ENCODE data around the gene CATSPERE. TPM values are rescaled to one million over a fixed set of nuclear protein-coding genes. Genes with fewer than 3 reads are reported as not detected.
A peak's percentile ranks its signal among the peaks of the same experiment; 100 is the strongest.

Gene CATSPERE
- total RNA-seq, 1 donor from 2014 or later: 1.1 TPM

- H3K4me3 Mint-ChIP-seq (ENCODE audit: unreplicated experiment): no peak overlapping the region
- peaks cover 84% of the 10 kb centered on the region for H3K79me2 ChIP-seq (ENCODE audit: insufficient read depth, low read length)
These were observed 206.7 kb downstream of the CATSPERE start for GRCh38 chr1:244667797-244668196.

GRCh38 chr1:244672946-244673682 is 212.0 kb downstream of the CATSPERE start:
- Mint-ChIP-seq H3K4me1 (ENCODE audit: low read depth, unreplicated experiment) (peaks cover 9% of the 10 kb centered on the region), H3K27me3 (ENCODE audit: low read depth, unreplicated experiment) (no peaks in the 10 kb centered on the region), H3K4me3 (ENCODE audit: unreplicated experiment) (no peak overlapping the region), H3K36me3 (ENCODE audit: low read depth, unreplicated experiment) (peaks cover 13% of the 10 kb centered on the region), H3K27ac (ENCODE audit: unreplicated experiment) (no peak overlapping the region), H3K9me3 (ENCODE audit: unreplicated experiment) (peaks cover 2% of the 10 kb centered on the region)
- Histone ChIP-seq H3K27ac (ENCODE audit: low read depth, low read length) (peak overlapping the region; percentile 43), H2AFZ (ENCODE audit: low read depth, low read length) (no peak overlapping the region), H3K4me3 (ENCODE audit: insufficient read depth, low read depth, low read length) (no peak overlapping the region), H3K27me3 (ENCODE audit: insufficient read depth, low read length) (no peaks in the 10 kb centered on the region), H3K9me3 (ENCODE audit: insufficient read depth, low read depth, low read length) (no peaks in the 10 kb centered on the region), H3K4me2 (ENCODE audit: low read length) (peak overlapping the region; percentile 47), H3K36me3 (ENCODE audit: insufficient read depth, low read length) (no peaks in the 10 kb centered on the region), H3K79me2 (ENCODE audit: insufficient read depth, low read length) (peaks cover 66% of the 10 kb centered on the region), H4K20me1 (ENCODE audit: insufficient read depth, low read length) (peaks cover 11% of the 10 kb centered on the region), H3K9ac (ENCODE audit: low read length) (no peak overlapping the region), H3K4me1 (ENCODE audit: insufficient read depth, low read length) (peaks cover 9% of the 10 kb centered on the region)
- DNase-seq (ENCODE audit: low read depth): peak; percentile 49
- TF ChIP-seq EZH2 (IDR thresholded peaks at IDR 0.05; ENCODE audit: insufficient read depth, low read length) (no peak), CTCF (IDR thresholded peaks at IDR 0.05; ENCODE audit: insufficient read depth, low read depth, low read length) (no peak)
- no peak for FAIRE-seq

More at GRCh38 chr1:244667797-244668196, 206.7 kb downstream of the CATSPERE start:
- no peaks in the 10 kb centered on the region for H3K27me3 ChIP-seq (ENCODE audit: insufficient read depth, low read length)
- no peaks in the 10 kb centered on the region for H3K36me3 ChIP-seq (ENCODE audit: insufficient read depth, low read length)
- H2AFZ ChIP-seq (ENCODE audit: low read depth, low read length): no peak overlapping the region
- no peak overlapping the region for H3K4me3 ChIP-seq (ENCODE audit: insufficient read depth, low read depth, low read length)
- FAIRE-seq (no peak), DNase-seq (ENCODE audit: low read depth) (no peak)
- Mint-ChIP-seq H3K27ac (ENCODE audit: unreplicated experiment) (no peak overlapping the region), H3K27me3 (ENCODE audit: low read depth, unreplicated experiment) (no peaks in the 10 kb centered on the region), H3K36me3 (ENCODE audit: low read depth, unreplicated experiment) (peaks cover 10% of the 10 kb centered on the region), H3K9me3 (ENCODE audit: unreplicated experiment) (no peaks in the 10 kb centered on the region), H3K4me1 (ENCODE audit: low read depth, unreplicated experiment) (peaks cover 2% of the 10 kb centered on the region)
- H3K27ac ChIP-seq (ENCODE audit: low read depth, low read length): no peak overlapping the region
- no peak overlapping the region for H3K4me2 ChIP-seq (ENCODE audit: low read length)
- H3K4me1 ChIP-seq (ENCODE audit: insufficient read depth, low read length): peaks cover 7% of the 10 kb centered on the region
- H3K9me3 ChIP-seq (ENCODE audit: insufficient read depth, low read depth, low read length): no peaks in the 10 kb centered on the region
- H3K9ac ChIP-seq (ENCODE audit: low read length): no peak overlapping the region
- no peak for TF ChIP-seq EZH2 (IDR thresholded peaks at IDR 0.05; ENCODE audit: insufficient read depth, low read length)
- no peak for TF ChIP-seq CTCF (IDR thresholded peaks at IDR 0.05; ENCODE audit: insufficient read depth, low read depth, low read length)
- peaks cover 39% of the 10 kb centered on the region for H4K20me1 ChIP-seq (ENCODE audit: insufficient read depth, low read length)

GRCh38 chr1:244674446-244674845 is 213.4 kb downstream of the CATSPERE start:
- no peaks in the 10 kb centered on the region for H3K27me3 ChIP-seq (ENCODE audit: insufficient read depth, low read length)
- no peak overlapping the region for H3K9ac ChIP-seq (ENCODE audit: low read length)
- no peak for TF ChIP-seq EZH2 (IDR thresholded peaks at IDR 0.05; ENCODE audit: insufficient read depth, low read length)
- no peak for TF ChIP-seq CTCF (IDR thresholded peaks at IDR 0.05; ENCODE audit: insufficient read depth, low read depth, low read length)
- Mint-ChIP-seq H3K4me1 (ENCODE audit: low read depth, unreplicated experiment) (peaks cover 9% of the 10 kb centered on the region), H3K36me3 (ENCODE audit: low read depth, unreplicated experiment) (peaks cover 15% of the 10 kb centered on the region), H3K9me3 (ENCODE audit: unreplicated experiment) (peaks cover 2% of the 10 kb centered on the region), H3K4me3 (ENCODE audit: unreplicated experiment) (no peak overlapping the region), H3K27ac (ENCODE audit: unreplicated experiment) (no peak overlapping the region), H3K27me3 (ENCODE audit: low read depth, unreplicated experiment) (no peaks in the 10 kb centered on the region)
- peak overlapping the region; percentile 42 for H3K27ac ChIP-seq (ENCODE audit: low read depth, low read length)
- H3K4me1 ChIP-seq (ENCODE audit: insufficient read depth, low read length): peaks cover 9% of the 10 kb centered on the region
- DNase-seq (ENCODE audit: low read depth) (peak; percentile 79), FAIRE-seq (no peak)
- H3K4me2 ChIP-seq (ENCODE audit: low read length): peak overlapping the region; percentile 14
- H3K79me2 ChIP-seq (ENCODE audit: insufficient read depth, low read length): peaks cover 65% of the 10 kb centered on the region
- H2AFZ ChIP-seq (ENCODE audit: low read depth, low read length): no peak overlapping the region
- H3K9me3 ChIP-seq (ENCODE audit: insufficient read depth, low read depth, low read length): no peaks in the 10 kb centered on the region
- H4K20me1 ChIP-seq (ENCODE audit: insufficient read depth, low read length): peaks cover 10% of the 10 kb centered on the region
- no peak overlapping the region for H3K4me3 ChIP-seq (ENCODE audit: insufficient read depth, low read depth, low read length)
- no peaks in the 10 kb centered on the region for H3K36me3 ChIP-seq (ENCODE audit: insufficient read depth, low read length)
